Stimulated activated CD8-positive, alpha-beta memory T cell treated with anti-CD3 and anti-CD28 coated beads, Interleukin-7, amount 100 ng/mL, for 1 hour (primary cell): ENCODE data around the gene HDAC6.
"Not testable (repeated sequence)": the region's sequence is repeated elsewhere in the genome, so short reads cannot be mapped to it uniquely, and the experiment has no call there.

Experiments used
- DNase-seq, 2 donors: peaks; one replicate each; pipeline ENCODE4 v3.0.0-alpha.2; 2020; ENCODE audit warnings: low read depth in 2 of 2

Gene HDAC6

GRCh38 chrX:48824066-48824465 lies 22.2 kb downstream of the HDAC6 start:
- no peak for DNase-seq

GRCh38 chrX:48826135-48826875 lies 24.4 kb downstream of the HDAC6 start, which contains the start of gene ERAS:
Gene ERAS (plus strand): TSS chrX:48826513. CDS start chrX:48829124, 2,611 bp downstream.
- no peak for DNase-seq

DNA sequence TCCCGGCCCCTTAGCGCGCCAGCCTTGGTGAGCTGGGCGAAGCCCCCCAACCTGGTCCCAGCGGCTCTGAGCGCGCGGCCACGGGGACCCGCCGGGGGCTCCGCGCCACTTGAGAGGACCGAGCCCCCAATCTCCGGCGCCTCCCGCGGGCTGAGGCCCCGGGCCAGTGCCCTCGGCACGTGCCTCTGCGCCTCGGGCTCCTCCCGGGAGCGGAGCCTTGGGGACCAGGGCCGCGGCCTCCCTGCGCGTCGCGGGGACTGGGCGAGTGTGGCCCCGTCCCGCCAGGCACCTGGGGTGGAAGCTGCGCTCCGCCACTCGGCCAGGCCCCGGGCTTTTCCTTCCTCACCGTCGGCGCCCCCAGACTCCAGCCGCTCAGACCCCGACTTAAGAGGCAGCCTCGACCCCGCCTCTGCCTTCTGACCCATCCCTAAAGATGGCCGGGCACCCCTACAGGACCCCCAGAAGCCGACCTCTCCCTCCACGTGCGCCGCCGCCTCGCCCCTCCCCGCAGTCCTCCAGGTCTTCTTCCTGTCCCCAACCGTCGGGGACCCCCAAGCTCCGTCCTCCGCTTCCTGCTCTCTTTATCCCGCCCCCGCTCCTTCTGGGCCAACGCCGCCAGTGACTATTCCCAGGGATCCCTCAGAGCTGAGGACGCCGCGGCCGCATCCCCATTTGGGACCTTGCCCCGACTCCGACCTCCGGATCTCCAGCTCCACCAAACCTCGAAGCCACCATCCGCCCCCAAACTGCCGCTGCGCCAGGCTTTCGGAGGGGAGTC lies 25.2 kb downstream of the HDAC6 start:
- no peak for DNase-seq

GRCh38 chrX:48827654-48827968 lies 25.7 kb downstream of the HDAC6 start:
- no peak for DNase-seq

DNA sequence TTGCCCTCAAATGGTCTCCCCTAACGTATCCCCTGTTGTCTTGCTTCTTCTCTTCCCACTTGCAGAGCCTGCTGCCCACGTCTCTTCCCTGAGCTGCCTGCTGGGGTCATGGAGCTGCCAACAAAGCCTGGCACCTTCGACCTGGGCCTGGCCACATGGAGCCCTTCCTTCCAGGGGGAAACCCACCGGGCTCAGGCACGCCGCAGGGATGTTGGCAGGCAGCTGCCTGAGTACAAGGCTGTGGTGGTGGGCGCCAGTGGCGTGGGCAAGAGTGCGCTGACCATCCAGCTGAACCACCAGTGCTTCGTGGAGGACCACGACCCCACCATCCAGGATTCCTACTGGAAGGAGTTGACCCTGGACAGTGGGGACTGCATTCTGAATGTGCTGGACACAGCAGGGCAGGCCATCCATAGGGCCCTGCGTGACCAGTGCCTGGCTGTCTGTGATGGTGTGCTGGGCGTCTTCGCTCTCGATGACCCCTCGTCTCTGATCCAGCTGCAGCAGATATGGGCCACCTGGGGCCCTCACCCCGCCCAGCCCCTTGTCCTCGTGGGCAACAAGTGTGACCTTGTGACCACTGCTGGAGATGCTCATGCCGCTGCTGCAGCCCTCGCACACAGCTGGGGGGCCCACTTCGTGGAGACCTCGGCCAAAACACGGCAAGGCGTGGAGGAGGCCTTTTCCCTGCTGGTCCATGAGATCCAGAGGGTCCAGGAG lies 27.3 kb downstream of the HDAC6 start:
- DNase-seq = no peak

- DNase-seq = no peak
These were observed 29.5 kb downstream of the HDAC6 start for GRCh38 chrX:48831136-48831908.

GRCh38 chrX:48831909-48832291 lies 30.0 kb downstream of the HDAC6 start:
- no peak for DNase-seq

- DNase-seq = no peak
These were observed 31.8 kb downstream of the HDAC6 start for GRCh38 chrX:48833542-48834138.

DNA sequence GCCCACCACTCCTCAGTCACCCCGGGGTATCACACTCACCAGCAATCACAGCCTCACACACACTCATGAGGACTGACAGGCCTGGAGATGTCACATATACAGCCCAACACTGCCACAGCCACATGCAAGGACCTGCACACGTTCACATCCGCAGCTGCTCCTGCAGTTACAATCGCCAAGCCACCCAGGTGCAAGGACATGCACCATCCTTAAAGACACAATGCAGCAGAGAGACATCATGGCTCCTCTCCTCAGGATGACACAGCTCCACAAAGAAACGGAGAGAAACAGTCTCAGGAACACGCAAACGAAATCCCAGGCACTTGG lies 32.5 kb downstream of the HDAC6 start:
- no peak for DNase-seq

- DNase-seq = no peak
These were observed 33.9 kb downstream of the HDAC6 start, which contains the start of gene PCSK1N for GRCh38 chrX:48835524-48836329. Gene PCSK1N (minus strand): TSS chrX:48835610. CDS start chrX:48835532, 78 bp downstream.

DNA sequence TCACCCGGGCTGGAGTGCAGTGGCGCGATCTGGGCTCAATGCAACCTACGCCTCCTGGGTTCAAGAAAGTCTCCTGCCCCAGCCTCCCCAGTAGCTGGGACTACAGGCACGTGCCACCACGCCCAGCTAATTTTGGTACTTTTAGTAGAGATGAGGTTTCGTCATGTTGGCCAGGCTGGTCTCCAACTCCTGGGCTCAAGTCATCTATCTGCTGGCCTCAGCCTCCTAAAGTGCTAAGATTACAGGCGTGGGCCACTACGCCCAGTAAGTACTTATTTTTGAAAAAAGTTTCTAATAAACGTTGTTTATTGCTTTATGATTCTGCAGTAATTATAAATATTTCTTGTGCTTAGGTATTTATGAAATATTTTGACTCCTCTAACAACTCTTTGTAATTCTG lies 37.8 kb downstream of the HDAC6 start:
- no peak for DNase-seq

DNA sequence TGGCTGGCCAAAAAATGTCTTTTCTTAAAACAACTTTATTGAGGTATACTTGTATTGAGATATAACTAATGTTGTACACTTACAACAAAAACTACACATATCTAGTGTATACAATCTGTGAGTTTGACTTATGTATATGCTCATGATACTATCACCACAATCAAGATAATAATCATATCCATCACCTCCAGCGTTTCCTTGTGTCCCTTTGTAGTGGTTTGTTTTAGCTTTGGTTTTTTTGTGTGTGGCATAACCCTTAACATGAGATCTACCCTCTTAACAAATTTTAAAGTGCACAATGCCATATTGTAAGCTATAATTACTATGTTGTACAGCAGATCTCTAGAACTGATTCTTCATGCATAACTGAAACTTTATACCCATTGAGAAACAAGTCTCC lies 47.0 kb downstream of the HDAC6 start:
- no peak for DNase-seq

DNA sequence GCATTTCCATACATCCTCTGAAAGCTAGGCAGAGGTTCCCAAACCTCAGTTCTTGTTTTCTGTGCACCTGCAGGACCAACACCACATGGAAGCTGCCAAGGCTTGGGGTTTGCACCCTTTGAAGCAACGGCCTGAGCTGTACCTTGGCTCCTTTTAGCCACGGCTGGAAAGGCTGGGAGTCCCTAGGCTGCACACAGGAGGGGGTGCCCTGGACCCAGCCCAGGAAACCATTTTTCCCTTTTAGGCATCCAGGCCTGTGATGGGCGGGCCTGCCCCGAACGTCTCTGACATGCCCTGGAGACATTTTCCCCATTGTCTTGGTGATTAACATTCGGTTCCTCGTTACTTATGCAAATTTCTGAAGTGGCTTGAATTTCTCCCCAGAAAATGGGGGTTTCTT lies 51.0 kb downstream of the HDAC6 start:
- DNase-seq = no peak

DNA sequence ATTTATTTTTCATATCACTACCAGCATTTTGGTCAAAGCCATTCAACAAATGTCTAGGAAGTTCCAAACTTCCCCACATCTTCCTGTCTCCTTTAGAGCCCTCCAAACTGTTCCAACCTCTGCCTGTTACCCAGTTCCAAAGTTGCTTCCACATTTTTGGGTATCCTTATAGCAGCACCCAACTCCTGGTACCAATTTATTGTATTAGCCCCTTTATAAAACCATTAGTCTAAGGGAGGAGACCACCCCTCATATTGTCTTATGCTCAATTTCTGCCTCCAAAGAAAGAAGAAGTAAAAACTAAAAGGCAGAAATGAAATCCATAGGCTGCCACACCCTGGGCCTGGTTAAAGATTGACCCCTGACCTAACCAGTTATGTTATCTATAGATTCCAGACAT lies 51.6 kb downstream of the HDAC6 start:
- DNase-seq = not testable (repeated sequence)

- DNase-seq = not testable (repeated sequence)
These were observed 52.4 kb downstream of the HDAC6 start for GRCh38 chrX:48854121-48854804.

DNA sequence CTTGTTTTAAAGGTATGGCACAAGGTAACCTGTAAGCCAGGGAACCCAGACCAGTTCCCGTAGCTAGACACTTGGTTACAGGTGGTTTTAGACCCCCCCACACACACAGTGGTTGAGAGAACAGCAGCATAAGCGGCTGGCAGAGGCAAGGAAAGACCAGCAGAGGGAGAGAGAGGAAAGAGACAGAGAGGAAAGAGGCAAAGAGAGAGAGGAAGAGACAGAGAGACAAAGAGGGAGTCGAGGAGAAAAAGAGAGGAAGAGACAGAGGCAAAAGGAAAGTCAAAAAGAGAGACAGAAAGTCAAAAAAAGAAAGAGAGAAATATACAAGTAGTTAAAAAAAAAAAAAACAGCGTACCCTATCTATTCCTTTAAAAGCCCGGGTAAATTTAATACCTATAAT lies 53.0 kb downstream of the HDAC6 start:
- DNase-seq = no peak

- DNase-seq = no peak
These were observed 62.3 kb downstream of the HDAC6 start for GRCh38 chrX:48864210-48864609.

DNA sequence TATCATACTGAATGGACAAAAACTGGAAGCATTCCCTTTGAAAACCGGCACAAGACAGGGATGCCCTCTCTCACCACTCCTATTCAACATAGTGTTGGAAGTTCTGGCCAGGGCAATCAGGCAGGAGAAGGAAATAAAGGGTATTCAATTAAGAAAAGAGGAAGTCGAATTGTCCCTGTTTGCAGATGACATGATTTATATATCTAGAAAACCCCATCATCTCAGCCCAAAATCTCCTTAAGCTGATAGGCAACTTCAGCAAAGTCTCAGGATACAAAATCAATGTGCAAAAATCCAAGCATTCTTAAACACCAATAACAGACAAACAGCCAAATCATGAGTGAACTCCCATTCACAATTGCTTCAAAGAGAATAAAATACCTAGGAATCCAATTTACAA lies 70.2 kb downstream of the HDAC6 start:
- DNase-seq = not testable (repeated sequence)
